HL-60 (cell line): ENCODE results near the gene NDRG4.

Source experiments
- DNase-seq, 2 experiments: peaks; one replicate each; pipeline ENCODE4 v3.0.0-alpha.2; 2010 to 2020; ENCODE audit warnings: low read depth in 1 of 2, low spot score in 1 of 2
- H3K27ac ChIP-seq: fragments of 250-450 bp; sonication (Bioruptor Pico); replicated peaks from 2 replicates; pipeline ENCODE4 v1.5.1; 2020; ENCODE audit warnings: mild to moderate bottlenecking, moderate library complexity
- H3K27me3 ChIP-seq: fragments of 250-450 bp; sonication (Bioruptor Pico); 2 replicates; pipeline ENCODE4 v1.5.1; 2021; ENCODE audit warnings: mild to moderate bottlenecking, moderate library complexity; ENCODE audit not compliant: insufficient read depth, poor library complexity, severe bottlenecking
- H3K4me3 ChIP-seq: replicated peaks from 2 replicates; pipeline ENCODE4 v1.5.1; 2011; ENCODE audit warnings: mild to moderate bottlenecking, control low read depth, low read length; ENCODE audit not compliant: insufficient read depth
- GABPA ChIP-seq: IDR thresholded peaks from 2 replicates; pipeline ENCODE4 v1.6.1; 2012; ENCODE audit warnings: low read depth
- POLR2AphosphoS5 ChIP-seq: IDR thresholded peaks from 2 replicates; pipeline ENCODE4 v1.6.1; 2012; ENCODE audit warnings: low read depth
- REST ChIP-seq: IDR thresholded peaks from 2 replicates; pipeline ENCODE4 v1.6.1; 2012; ENCODE audit warnings: low read depth; ENCODE audit not compliant: insufficient replicate concordance
- SPI1 ChIP-seq: IDR thresholded peaks from 2 replicates; pipeline ENCODE4 v1.6.1; 2012; ENCODE audit warnings: low read depth, mild to moderate bottlenecking, borderline replicate concordance
- TF ChIP-seq, protein P1 (sequence below): IDR thresholded peaks from one replicate; pipeline ENCODE4 v1.5.1; 2011; ENCODE audit warnings: low read length, control low read depth, inconsistent platforms; ENCODE audit not compliant: insufficient read depth

The NDRG4 gene

GRCh38 chr16:58454856-58455255, 45.1 kb upstream of the NDRG4 start:
- DNase-seq: no peak
- Histone ChIP-seq H3K27ac (no peak overlapping the region), H3K27me3 (peaks cover 23% of the 10 kb centered on the region), H3K4me3 (no peak overlapping the region)
- TF ChIP-seq SPI1 (no peak), REST (no peak)

DNA sequence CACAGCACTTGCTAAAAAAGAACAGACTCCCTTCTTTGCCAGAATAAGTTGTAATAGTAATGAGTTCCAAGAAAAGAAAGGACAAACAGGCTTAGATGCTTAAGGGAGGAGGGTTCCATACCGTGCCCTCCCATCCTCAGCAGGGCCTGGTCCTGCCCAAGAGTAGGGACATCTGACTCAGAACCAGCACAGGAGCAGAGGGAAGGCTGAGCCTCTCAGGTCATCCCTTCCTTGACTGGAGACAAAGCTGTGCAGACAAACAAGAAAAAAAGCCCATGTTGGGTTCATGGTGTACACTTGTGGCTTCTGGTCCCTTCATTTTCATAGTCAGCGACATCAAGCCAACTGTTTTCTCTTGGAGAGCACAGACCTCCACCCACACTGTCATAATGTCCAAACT, 44.2 kb upstream of the NDRG4 start:
- no peak for DNase-seq

DNA sequence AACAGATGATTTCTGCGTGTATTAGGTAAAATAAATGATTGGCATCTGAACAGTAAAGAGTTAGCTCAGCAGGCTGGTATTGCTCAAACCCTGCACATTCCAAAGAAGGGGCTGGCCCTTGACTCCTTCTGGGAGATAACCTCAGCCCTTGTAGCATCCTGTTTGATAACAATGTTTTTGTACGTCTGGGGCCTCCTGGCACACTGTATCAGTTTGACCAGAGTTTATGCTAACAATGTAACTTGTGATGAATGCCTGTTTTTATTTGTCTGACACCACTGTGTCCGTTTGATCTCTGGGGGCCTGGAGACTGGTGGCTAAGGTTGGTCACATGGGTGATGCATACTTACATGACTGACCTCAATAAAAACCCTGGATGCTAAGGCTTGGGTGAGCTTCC, 43.8 kb upstream of the NDRG4 start:
- no peak for DNase-seq
- Histone ChIP-seq H3K27ac (no peak overlapping the region), H3K4me3 (no peak overlapping the region), H3K27me3 (peaks cover 16% of the 10 kb centered on the region)
- no peak for TF ChIP-seq REST
- TF ChIP-seq SPI1: no peak
- TF ChIP-seq GABPA: no peak
- TF ChIP-seq POLR2AphosphoS5: no peak

More for the DNA sequence above, 44.2 kb upstream of the NDRG4 start:
- Histone ChIP-seq H3K4me3 (no peak overlapping the region), H3K27me3 (peaks cover 20% of the 10 kb centered on the region), H3K27ac (no peak overlapping the region)
- no peak for TF ChIP-seq POLR2AphosphoS5
- TF ChIP-seq, protein P1, sequence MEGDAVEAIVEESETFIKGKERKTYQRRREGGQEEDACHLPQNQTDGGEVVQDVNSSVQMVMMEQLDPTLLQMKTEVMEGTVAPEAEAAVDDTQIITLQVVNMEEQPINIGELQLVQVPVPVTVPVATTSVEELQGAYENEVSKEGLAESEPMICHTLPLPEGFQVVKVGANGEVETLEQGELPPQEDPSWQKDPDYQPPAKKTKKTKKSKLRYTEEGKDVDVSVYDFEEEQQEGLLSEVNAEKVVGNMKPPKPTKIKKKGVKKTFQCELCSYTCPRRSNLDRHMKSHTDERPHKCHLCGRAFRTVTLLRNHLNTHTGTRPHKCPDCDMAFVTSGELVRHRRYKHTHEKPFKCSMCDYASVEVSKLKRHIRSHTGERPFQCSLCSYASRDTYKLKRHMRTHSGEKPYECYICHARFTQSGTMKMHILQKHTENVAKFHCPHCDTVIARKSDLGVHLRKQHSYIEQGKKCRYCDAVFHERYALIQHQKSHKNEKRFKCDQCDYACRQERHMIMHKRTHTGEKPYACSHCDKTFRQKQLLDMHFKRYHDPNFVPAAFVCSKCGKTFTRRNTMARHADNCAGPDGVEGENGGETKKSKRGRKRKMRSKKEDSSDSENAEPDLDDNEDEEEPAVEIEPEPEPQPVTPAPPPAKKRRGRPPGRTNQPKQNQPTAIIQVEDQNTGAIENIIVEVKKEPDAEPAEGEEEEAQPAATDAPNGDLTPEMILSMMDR: no peak
- no peak for TF ChIP-seq SPI1
- TF ChIP-seq GABPA: no peak
- TF ChIP-seq REST: no peak

DNA sequence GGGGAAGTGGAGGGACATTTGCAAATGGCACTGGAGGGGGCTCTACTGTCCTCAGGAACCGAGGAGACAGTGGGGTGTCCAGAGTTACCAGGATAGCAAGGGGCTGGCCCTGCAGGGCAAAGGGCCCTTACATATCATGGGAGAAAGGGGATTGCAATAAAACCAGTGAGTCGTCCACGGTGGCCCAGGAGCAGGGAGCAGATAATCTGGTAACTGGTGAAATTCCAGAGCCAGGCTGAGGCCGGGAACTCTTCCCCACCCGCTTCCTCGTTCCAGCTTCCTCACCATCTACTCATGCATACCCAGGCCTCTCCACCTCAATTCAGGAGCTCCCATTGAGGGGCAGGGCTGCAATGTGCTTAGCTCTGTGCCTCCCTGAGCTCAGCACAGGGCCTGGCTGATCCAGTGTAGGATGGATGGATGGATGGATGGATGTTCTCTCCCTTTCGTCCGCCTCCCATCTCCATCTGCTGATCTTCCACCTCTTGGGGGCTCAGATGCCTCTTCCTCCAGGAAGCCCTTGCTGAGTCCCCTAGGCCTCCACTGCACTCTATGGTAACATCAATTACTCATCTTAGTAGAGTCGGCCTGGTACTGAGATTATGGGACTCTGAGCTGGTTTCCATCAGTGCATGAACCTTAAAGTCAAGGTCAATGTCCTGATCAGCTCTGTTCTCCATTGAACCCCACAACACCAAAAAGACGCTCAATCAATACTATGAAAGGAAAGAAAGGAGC, 41.2 kb upstream of the NDRG4 start:
- no peak overlapping the region for H3K4me3 ChIP-seq
- H3K27ac ChIP-seq: no peak overlapping the region
- DNase-seq: no peak
- H3K27me3 ChIP-seq: peaks cover 30% of the 10 kb centered on the region
- TF ChIP-seq POLR2AphosphoS5: no peak
- no peak for TF ChIP-seq REST
- TF ChIP-seq SPI1: no peak
- no peak for TF ChIP-seq GABPA
- TF ChIP-seq, protein P1: no peak
